HepG2 (cell line): ENCODE data around the gene OPRM1.

ENCODE experiments used
- CBX2 ChIP-seq, 2 experiments: fragments of 200-600 bp in 1 of 2; sonication (generic); formaldehyde crosslinking in 1 of 2; IDR thresholded peaks; 2 replicates each; pipeline versions ENCODE4 v1.7.0 to v1.8.1; 2018 to 2022; ENCODE audit warnings: low read depth in 2 of 2, low read length in 1 of 2, mild to moderate bottlenecking in 1 of 2, missing genetic modification reagents in 1 of 2
- EZH2 ChIP-seq: conservative IDR thresholded peaks from 2 replicates; pipeline ENCODE4 v1.6.1; 2012; ENCODE audit warnings: mild to moderate bottlenecking, low read depth, low read length, moderate library complexity
- GABPA ChIP-seq, 2 experiments: IDR thresholded peaks; 2 replicates each; pipeline ENCODE4 v1.6.1; 2011 to 2016; ENCODE audit warnings: low read depth in 2 of 2, low read length in 1 of 2, missing biosample characterization in 1 of 2, missing genetic modification characterization in 1 of 2
- NONO ChIP-seq, 2 experiments: fragments of 450-650 bp in 1 of 2; sonication (generic) in 1 of 2; formaldehyde crosslinking in 1 of 2; IDR thresholded peaks in 1 of 2; conservative IDR thresholded peaks in 1 of 2; 2 replicates each; pipeline versions ENCODE4 v1.6.1 to v1.8.0; 2017 to 2022; ENCODE audit warnings: mild to moderate bottlenecking in 1 of 2, missing genetic modification reagents in 1 of 2, moderate library complexity in 1 of 2
- POLR2A ChIP-seq, 2 experiments: IDR thresholded peaks; 2 replicates each; pipeline ENCODE4 v1.6.1; 2011; ENCODE audit warnings: low read depth in 2 of 2, low read length in 2 of 2, mild to moderate bottlenecking in 1 of 2, moderate library complexity in 1 of 2; ENCODE audit not compliant: insufficient read depth in 1 of 2
- POLR2AphosphoS5 ChIP-seq: IDR thresholded peaks from 2 replicates; pipeline ENCODE4 v1.6.1; 2012; ENCODE audit warnings: low read depth, low read length
- SMC3 ChIP-seq: IDR thresholded peaks from 2 replicates; pipeline ENCODE4 v1.6.1; 2011; ENCODE audit warnings: low read length, improper control_type of control experiment
- SP140L ChIP-seq: sonication (generic); formaldehyde crosslinking; IDR thresholded peaks from 2 replicates; pipeline ENCODE4 v1.4.0; 2020; ENCODE audit warnings: missing genetic modification reagents, borderline replicate concordance
- ZGPAT ChIP-seq: IDR thresholded peaks from 2 replicates; pipeline ENCODE4 v1.6.1; 2016; ENCODE audit warnings: mild to moderate bottlenecking
- ZNF205 ChIP-seq: IDR thresholded peaks from 2 replicates; pipeline ENCODE4 v1.6.1; 2018; ENCODE audit warnings: missing biosample characterization, missing genetic modification reagents
- ZNF256 ChIP-seq: sonication (generic); formaldehyde crosslinking; conservative IDR thresholded peaks from 2 replicates; pipeline ENCODE4 v1.4.0; 2020; ENCODE audit warnings: missing genetic modification reagents
- TF ChIP-seq, protein P1 (sequence below): sonication (generic); formaldehyde crosslinking; IDR thresholded peaks from 2 replicates; pipeline ENCODE4 v1.4.0; 2020; ENCODE audit warnings: low read depth, missing genetic modification reagents
- TF ChIP-seq, protein P2 (sequence below): sonication (generic); formaldehyde crosslinking; IDR thresholded peaks from 2 replicates; pipeline ENCODE4 v1.5.0; 2020; ENCODE audit warnings: mild to moderate bottlenecking, missing genetic modification reagents, moderate library complexity

GRCh38 chr6:154246723-154247118 is 207.7 kb downstream of the OPRM1 start:
- TF ChIP-seq ZNF205 (CRISPR knock-in tag) (no peak), GABPA (IDR thresholded peaks at IDR 0.05; ENCODE audit: low read depth, low read length) (no peak), GABPA (CRISPR knock-in tag; IDR thresholded peaks at IDR 0.05; ENCODE audit: low read depth) (no peak), NONO (IDR thresholded peaks at IDR 0.05) (no peak), NONO (CRISPR knock-in tag; conservative IDR thresholded peaks at IDR 0.05) (no peak), SP140L (no peak), ZGPAT (CRISPR knock-in tag) (no peak), EZH2 (no peak), CBX2 (IDR thresholded peaks at IDR 0.05; ENCODE audit: low read depth, low read length) (no peak), CBX2 (CRISPR knock-in tag; IDR thresholded peaks at IDR 0.05; ENCODE audit: low read depth) (no peak), POLR2AphosphoS5 (no peak), SMC3 (no peak), ZNF256 (CRISPR knock-in tag) (no peak), POLR2A (IDR thresholded peaks at IDR 0.05; ENCODE audit: insufficient read depth in 1 of 2, low read depth in 2 of 2, low read length in 2 of 2) (no peak)
- TF ChIP-seq, protein P1, sequence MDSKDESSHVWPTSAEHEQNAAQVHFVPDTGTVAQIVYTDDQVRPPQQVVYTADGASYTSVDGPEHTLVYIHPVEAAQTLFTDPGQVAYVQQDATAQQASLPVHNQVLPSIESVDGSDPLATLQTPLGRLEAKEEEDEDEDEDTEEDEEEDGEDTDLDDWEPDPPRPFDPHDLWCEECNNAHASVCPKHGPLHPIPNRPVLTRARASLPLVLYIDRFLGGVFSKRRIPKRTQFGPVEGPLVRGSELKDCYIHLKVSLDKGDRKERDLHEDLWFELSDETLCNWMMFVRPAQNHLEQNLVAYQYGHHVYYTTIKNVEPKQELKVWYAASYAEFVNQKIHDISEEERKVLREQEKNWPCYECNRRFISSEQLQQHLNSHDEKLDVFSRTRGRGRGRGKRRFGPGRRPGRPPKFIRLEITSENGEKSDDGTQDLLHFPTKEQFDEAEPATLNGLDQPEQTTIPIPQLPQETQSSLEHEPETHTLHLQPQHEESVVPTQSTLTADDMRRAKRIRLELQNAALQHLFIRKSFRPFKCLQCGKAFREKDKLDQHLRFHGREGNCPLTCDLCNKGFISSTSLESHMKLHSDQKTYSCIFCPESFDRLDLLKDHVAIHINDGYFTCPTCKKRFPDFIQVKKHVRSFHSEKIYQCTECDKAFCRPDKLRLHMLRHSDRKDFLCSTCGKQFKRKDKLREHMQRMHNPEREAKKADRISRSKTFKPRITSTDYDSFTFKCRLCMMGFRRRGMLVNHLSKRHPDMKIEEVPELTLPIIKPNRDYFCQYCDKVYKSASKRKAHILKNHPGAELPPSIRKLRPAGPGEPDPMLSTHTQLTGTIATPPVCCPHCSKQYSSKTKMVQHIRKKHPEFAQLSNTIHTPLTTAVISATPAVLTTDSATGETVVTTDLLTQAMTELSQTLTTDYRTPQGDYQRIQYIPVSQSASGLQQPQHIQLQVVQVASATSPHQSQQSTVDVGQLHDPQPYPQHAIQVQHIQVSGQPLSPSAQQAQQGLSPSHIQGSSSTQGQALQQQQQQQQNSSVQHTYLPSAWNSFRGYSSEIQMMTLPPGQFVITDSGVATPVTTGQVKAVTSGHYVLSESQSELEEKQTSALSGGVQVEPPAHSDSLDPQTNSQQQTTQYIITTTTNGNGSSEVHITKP, result no peak
- TF ChIP-seq, protein P2, sequence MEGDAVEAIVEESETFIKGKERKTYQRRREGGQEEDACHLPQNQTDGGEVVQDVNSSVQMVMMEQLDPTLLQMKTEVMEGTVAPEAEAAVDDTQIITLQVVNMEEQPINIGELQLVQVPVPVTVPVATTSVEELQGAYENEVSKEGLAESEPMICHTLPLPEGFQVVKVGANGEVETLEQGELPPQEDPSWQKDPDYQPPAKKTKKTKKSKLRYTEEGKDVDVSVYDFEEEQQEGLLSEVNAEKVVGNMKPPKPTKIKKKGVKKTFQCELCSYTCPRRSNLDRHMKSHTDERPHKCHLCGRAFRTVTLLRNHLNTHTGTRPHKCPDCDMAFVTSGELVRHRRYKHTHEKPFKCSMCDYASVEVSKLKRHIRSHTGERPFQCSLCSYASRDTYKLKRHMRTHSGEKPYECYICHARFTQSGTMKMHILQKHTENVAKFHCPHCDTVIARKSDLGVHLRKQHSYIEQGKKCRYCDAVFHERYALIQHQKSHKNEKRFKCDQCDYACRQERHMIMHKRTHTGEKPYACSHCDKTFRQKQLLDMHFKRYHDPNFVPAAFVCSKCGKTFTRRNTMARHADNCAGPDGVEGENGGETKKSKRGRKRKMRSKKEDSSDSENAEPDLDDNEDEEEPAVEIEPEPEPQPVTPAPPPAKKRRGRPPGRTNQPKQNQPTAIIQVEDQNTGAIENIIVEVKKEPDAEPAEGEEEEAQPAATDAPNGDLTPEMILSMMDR (CRISPR knock-in tag), result no peak
